AG09319 (cell line): Measurements from ENCODE around the gene IDI1.

ENCODE experiments used
- DNase-seq: peaks from one replicate; pipeline ENCODE4 v3.0.0-alpha.2; 2010; ENCODE audit warnings: low read depth; ENCODE audit errors: extremely low read depth
- CTCF ChIP-seq: IDR thresholded peaks from 2 replicates; pipeline ENCODE4 v1.5.1; 2011; ENCODE audit warnings: low read depth, mild to moderate bottlenecking, inconsistent platforms, low read length, moderate library complexity

The IDI1 gene

GRCh38 chr10:1061930-1062774 lies 13.2 kb upstream of the IDI1 start:
- DNase-seq = no peak
- no peak for TF ChIP-seq CTCF

- DNase-seq = no peak
- TF ChIP-seq CTCF = no peak
Measured at GRCh38 chr10:1059902-1060301, 11.0 kb upstream of the IDI1 start.

- TF ChIP-seq CTCF = no peak
Measured at GRCh38 chr10:1058017-1058416, 9.1 kb upstream of the IDI1 start.

GRCh38 chr10:1057106-1057657 lies 8.3 kb upstream of the IDI1 start:
- no peak for DNase-seq
- no peak for TF ChIP-seq CTCF

More at GRCh38 chr10:1058017-1058416, 9.1 kb upstream of the IDI1 start:
- DNase-seq = no peak

GRCh38 chr10:1056326-1057105 lies 7.6 kb upstream of the IDI1 start, which contains the start of gene WDR37:
TSS of gene WDR37 (plus strand) at chr10:1056385. CDS start at chr10:1072156, 15,771 bp downstream.
- TF ChIP-seq CTCF = no peak
- DNase-seq = peak; percentile 48

- no peak for DNase-seq
- no peak for TF ChIP-seq CTCF
Measured at GRCh38 chr10:1054684-1055083, 5.8 kb upstream of the IDI1 start.
